HG03342 (cell line): ENCODE data around the gene CAPN14.

Source experiments
- ATAC-seq: cut with Tn5 transposase; IDR thresholded peaks from one replicate; pipeline ENCODE4 v1.9.1; 2021; ENCODE audit warnings: mild to moderate bottlenecking, moderate library complexity; ENCODE audit not compliant: unreplicated experiment

The CAPN14 gene

GRCh38 chr2:31227711-31228125, 10.4 kb upstream of the CAPN14 start:
- no peak for ATAC-seq

- no peak for ATAC-seq
Observed at GRCh38 chr2:31227110-31227509, 9.8 kb upstream of the CAPN14 start.

- ATAC-seq: no peak
Observed at GRCh38 chr2:31226266-31226665, 9.0 kb upstream of the CAPN14 start.

- no peak for ATAC-seq
Observed at GRCh38 chr2:31223749-31224148, 6.4 kb upstream of the CAPN14 start.

GRCh38 chr2:31223026-31223425, 5.7 kb upstream of the CAPN14 start:
- ATAC-seq: no peak

- ATAC-seq: no peak
Observed at GRCh38 chr2:31222071-31222470, 4.8 kb upstream of the CAPN14 start.

GRCh38 chr2:31221544-31221943, 4.2 kb upstream of the CAPN14 start:
- ATAC-seq: no peak

GRCh38 chr2:31219131-31219969, 2.0 kb upstream of the CAPN14 start:
- ATAC-seq: peak; percentile 82

GRCh38 chr2:31216734-31217133, 581 bp downstream of the CAPN14 start:
- ATAC-seq: no peak

- no peak for ATAC-seq
Observed at GRCh38 chr2:31214444-31214915, 2.8 kb downstream of the CAPN14 start.

- ATAC-seq: no peak
Observed at GRCh38 chr2:31213601-31214443, 3.5 kb downstream of the CAPN14 start.

GRCh38 chr2:31212659-31213600, 4.4 kb downstream of the CAPN14 start:
- no peak for ATAC-seq

GRCh38 chr2:31208240-31208639, 9.1 kb downstream of the CAPN14 start:
- no peak for ATAC-seq

- no peak for ATAC-seq
Observed at GRCh38 chr2:31207790-31208189, 9.5 kb downstream of the CAPN14 start.

GRCh38 chr2:31205613-31206012, 11.7 kb downstream of the CAPN14 start:
- no peak for ATAC-seq

- ATAC-seq: no peak
Observed at GRCh38 chr2:31205186-31205585, 12.1 kb downstream of the CAPN14 start.

GRCh38 chr2:31204783-31205182, 12.5 kb downstream of the CAPN14 start:
- ATAC-seq: no peak

- ATAC-seq: no peak
Observed at GRCh38 chr2:31203916-31204315, 13.4 kb downstream of the CAPN14 start.

- ATAC-seq: no peak
Observed at GRCh38 chr2:31202833-31203232, 14.5 kb downstream of the CAPN14 start.

- no peak for ATAC-seq
Observed at GRCh38 chr2:31202041-31202440, 15.3 kb downstream of the CAPN14 start.

- ATAC-seq: no peak
Observed at GRCh38 chr2:31200972-31201371, 16.3 kb downstream of the CAPN14 start.
